B cell (primary cell): ENCODE measurements around the gene SLC2A13. TPM values are rescaled to one million over a fixed set of nuclear protein-coding genes. Genes with fewer than 3 reads are reported as not detected.

Experiments used
- ATAC-seq: fragments of 200-7000 bp; cut with Tn5 transposase; one replicate; pipeline ENCODE4 v1.10.0; 2021; ENCODE audit warnings: low read depth, mild to moderate bottlenecking, moderate number of reproducible peaks, moderate library complexity
- CTCF ChIA-PET: fragments of 350-600 bp; sonication (Branson Sonifier 250); formaldehyde crosslinking; loops from one replicate; lab custom pipeline; 2021; ENCODE audit warnings: antibody characterized with exemption, inconsistent platforms; lab: Charles Lee
- POLR2A ChIA-PET: fragments of 350-600 bp; sonication (Branson Sonifier 250); formaldehyde crosslinking; loops from one replicate; lab custom pipeline; 2021; ENCODE audit warnings: antibody characterized with exemption; lab: Charles Lee
- DNase-seq: peaks from one replicate; pipeline ENCODE4 v3.0.0; 2013
- H2AFZ ChIP-seq: 2 replicates; pipeline ENCODE4 v1.6.1; 2012; ENCODE audit warnings: mild to moderate bottlenecking, low read depth, low read length; ENCODE audit not compliant: insufficient read depth, poor library complexity, severe bottlenecking
- H3K27ac ChIP-seq, 2 donors: 1 replicate in 1 of 2; 2 replicates in 1 of 2; pipeline ENCODE4 v1.5.1; 2012 to 2013; ENCODE audit warnings: low read length in 2 of 2, mild to moderate bottlenecking in 2 of 2, moderate library complexity in 1 of 2
- H3K27me3 ChIP-seq, 4 experiments: fragments of 200-600 bp in 1 of 4; sonication (generic) in 1 of 4; replicated peaks in 1 of 4; 1 replicate in 2 of 4; 2 replicates in 2 of 4; pipeline versions ENCODE4 v1.6.1 to v1.7.0; 2013 to 2016; ENCODE audit warnings: low read length in 3 of 4, mild to moderate bottlenecking in 2 of 4, mixed read lengths in 1 of 4, moderate library complexity in 1 of 4; ENCODE audit not compliant: insufficient read depth in 4 of 4, control insufficient read depth in 3 of 4; ENCODE audit errors: control extremely low read depth in 1 of 4
- H3K36me3 ChIP-seq, 2 experiments: replicated peaks in 1 of 2; 1 replicate in 1 of 2; 2 replicates in 1 of 2; pipeline versions ENCODE4 v1.6.1 to v1.7.1; 2013; ENCODE audit warnings: low read length in 1 of 2; ENCODE audit not compliant: insufficient read depth in 2 of 2, control insufficient read depth in 1 of 2; ENCODE audit errors: control extremely low read depth in 1 of 2, extremely low read depth in 1 of 2
- H3K4me1 ChIP-seq, 2 donors: fragments of 200-600 bp in 1 of 2; sonication (generic) in 1 of 2; 1 replicate in 1 of 2; 2 replicates in 1 of 2; pipeline versions ENCODE4 v1.5.1 to v1.6.1; 2013 to 2017; ENCODE audit warnings: low read length in 2 of 2; ENCODE audit not compliant: control insufficient read depth in 2 of 2, insufficient read depth in 2 of 2
- H3K4me2 ChIP-seq: replicated peaks from 2 replicates; pipeline ENCODE3; 2012; ENCODE audit warnings: mild to moderate bottlenecking, low read depth, low read length; ENCODE audit not compliant: poor library complexity, severe bottlenecking
- H3K4me3 ChIP-seq, 5 experiments: fragments of 200-600 bp in 1 of 5; sonication (generic) in 1 of 5; 1 replicate in 3 of 5; 2 replicates in 2 of 5; pipeline versions ENCODE4 v1.5.1 to v1.7.0; 2011 to 2016; ENCODE audit warnings: low read length in 4 of 5, mild to moderate bottlenecking in 4 of 5, low read depth in 2 of 5, control low read depth in 1 of 5, moderate library complexity in 1 of 5; ENCODE audit not compliant: insufficient read depth in 1 of 5; ENCODE audit errors: control extremely low read depth in 1 of 5, extremely low read depth in 1 of 5
- H3K79me2 ChIP-seq: fragments of 200-600 bp; sonication (generic); one replicate; pipeline ENCODE4 v1.6.0; 2016; ENCODE audit warnings: low read length; ENCODE audit not compliant: control insufficient read depth, insufficient read depth
- H3K9ac ChIP-seq: fragments of 200-600 bp; sonication (generic); 2 replicates; pipeline ENCODE4 v1.6.1; 2017; ENCODE audit warnings: mild to moderate bottlenecking, low read length, moderate library complexity
- H3K9me3 ChIP-seq, 3 donors: one replicate each; pipeline versions ENCODE4 v1.6.1 to v1.7.1; 2013; ENCODE audit warnings: low read length in 2 of 3; ENCODE audit not compliant: control insufficient read depth in 2 of 3, insufficient read depth in 1 of 3; ENCODE audit errors: control extremely low read depth in 1 of 3
- H4K20me1 ChIP-seq: 2 replicates; pipeline ENCODE4 v1.6.0; 2012; ENCODE audit warnings: mild to moderate bottlenecking, low read length; ENCODE audit not compliant: insufficient read depth, control insufficient read depth, poor library complexity, severe bottlenecking
- H3K27ac Mint-ChIP-seq: one replicate; pipeline ENCODE4 v1.8.0; 2021; ENCODE audit warnings: mixed read lengths
- H3K27me3 Mint-ChIP-seq: one replicate; pipeline ENCODE4 v1.8.0; 2021; ENCODE audit warnings: mixed read lengths
- H3K4me1 Mint-ChIP-seq: one replicate; pipeline ENCODE4 v1.8.0; 2021; ENCODE audit warnings: mixed read lengths
- H3K4me3 Mint-ChIP-seq: one replicate; pipeline ENCODE4 v1.8.0; 2021; ENCODE audit warnings: mixed read lengths
- H3K9me3 Mint-ChIP-seq: one replicate; pipeline ENCODE4 v1.8.0; 2022; ENCODE audit warnings: mixed read lengths; ENCODE audit not compliant: insufficient read depth
- EZH2 ChIP-seq: IDR thresholded peaks from 2 replicates; pipeline ENCODE4 v1.6.1; 2012; ENCODE audit warnings: borderline replicate concordance, low read depth, mild to moderate bottlenecking, moderate library complexity, low read length; ENCODE audit not compliant: insufficient read depth, poor library complexity, severe bottlenecking
- WGBS: methylation state at CpG from one replicate; pipeline ENCODE4 v1.1.5; 2013; ENCODE audit warnings: missing lambda C conversion rate; ENCODE audit not compliant: insufficient coverage; 5-methylcytosine and 5-hydroxymethylcytosine counted together
- intact Hi-C: fragments of 100-400 bp; cut with micrococcal nuclease; formaldehyde crosslinking; loops from one replicate; pipeline ENCODE4 v1.10.0; 2022
- polyA plus RNA-seq: library from polyadenylated mRNA; depleted of rRNA; stranded (reverse); fragments of >200 nt; gene quantifications from 2 replicates; pipeline ENCODE4 v1.2.3, GENCODE V29; 2012
- total RNA-seq, 2 donors: library from RNA; stranded (reverse); fragments of 120-200 nt in 1 of 2; gene quantifications; 1 replicate in 1 of 2; 2 replicates in 1 of 2; pipeline versions ENCODE4 v1.2.3 to v1.2.4, GENCODE V29; 2013 to 2022
- TF ChIP-seq, protein P1 (sequence below): fragments of 200-600 bp; IDR thresholded peaks from one replicate; pipeline ENCODE4 v1.8.0; 2022; ENCODE audit warnings: antibody characterized with exemption, mild to moderate bottlenecking

SLC2A13 gene
- total and polyA plus RNA-seq, 2 donors (not counting 1 experiment from before 2014, with no cell fraction given), result 2.1 to 8.6 TPM

DNA sequence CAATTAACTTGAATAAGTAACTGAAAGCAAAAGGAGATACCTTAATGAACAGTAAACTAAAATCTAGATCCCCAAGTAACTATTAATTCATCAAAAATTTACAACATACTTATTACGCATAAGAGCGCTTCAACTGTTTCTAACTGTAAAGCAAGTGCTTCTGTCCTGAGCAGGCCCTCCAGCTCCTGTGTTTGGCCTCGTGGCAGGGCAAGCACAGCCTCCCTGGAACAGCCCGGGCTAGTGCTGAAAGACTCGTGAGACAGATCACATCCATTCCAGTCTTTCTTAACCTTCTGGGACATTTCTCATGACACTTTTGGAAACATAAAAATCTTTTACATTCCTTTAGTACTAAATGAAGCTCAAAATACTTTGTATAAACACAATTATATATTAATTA is 307.5 kb downstream of the SLC2A13 start:
- Histone ChIP-seq H3K4me1 (no peaks in the 10 kb centered on the region), H3K79me2 (no peaks in the 10 kb centered on the region), H3K27me3 (no peaks in the 10 kb centered on the region), H3K9me3 (no peaks in the 10 kb centered on the region), H3K36me3 (no peaks in the 10 kb centered on the region), H3K27ac (no peak overlapping the region), H2AFZ (no peak overlapping the region), H4K20me1 (no peaks in the 10 kb centered on the region), H3K4me3 (no peak overlapping the region), H3K4me2 (no peak overlapping the region), H3K9ac (no peak overlapping the region)
- no peak for DNase-seq
- TF ChIP-seq, protein P1, sequence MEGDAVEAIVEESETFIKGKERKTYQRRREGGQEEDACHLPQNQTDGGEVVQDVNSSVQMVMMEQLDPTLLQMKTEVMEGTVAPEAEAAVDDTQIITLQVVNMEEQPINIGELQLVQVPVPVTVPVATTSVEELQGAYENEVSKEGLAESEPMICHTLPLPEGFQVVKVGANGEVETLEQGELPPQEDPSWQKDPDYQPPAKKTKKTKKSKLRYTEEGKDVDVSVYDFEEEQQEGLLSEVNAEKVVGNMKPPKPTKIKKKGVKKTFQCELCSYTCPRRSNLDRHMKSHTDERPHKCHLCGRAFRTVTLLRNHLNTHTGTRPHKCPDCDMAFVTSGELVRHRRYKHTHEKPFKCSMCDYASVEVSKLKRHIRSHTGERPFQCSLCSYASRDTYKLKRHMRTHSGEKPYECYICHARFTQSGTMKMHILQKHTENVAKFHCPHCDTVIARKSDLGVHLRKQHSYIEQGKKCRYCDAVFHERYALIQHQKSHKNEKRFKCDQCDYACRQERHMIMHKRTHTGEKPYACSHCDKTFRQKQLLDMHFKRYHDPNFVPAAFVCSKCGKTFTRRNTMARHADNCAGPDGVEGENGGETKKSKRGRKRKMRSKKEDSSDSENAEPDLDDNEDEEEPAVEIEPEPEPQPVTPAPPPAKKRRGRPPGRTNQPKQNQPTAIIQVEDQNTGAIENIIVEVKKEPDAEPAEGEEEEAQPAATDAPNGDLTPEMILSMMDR, result no peak
- TF ChIP-seq EZH2, result no peak
- H3K27me3 Mint-ChIP-seq, result no peaks in the 10 kb centered on the region
- ChIA-PET CTCF (no interaction called here), POLR2A (no interaction called here)
- no peak overlapping the region for H3K27ac Mint-ChIP-seq
- H3K4me1 Mint-ChIP-seq, result no peaks in the 10 kb centered on the region
- ATAC-seq, result no peak
- intact Hi-C loops, result no loop called here
- no peak overlapping the region for H3K4me3 Mint-ChIP-seq
- no peaks in the 10 kb centered on the region for H3K9me3 Mint-ChIP-seq
- 99% methylated on average over 5 of the region's 5 CpGs for WGBS

DNA sequence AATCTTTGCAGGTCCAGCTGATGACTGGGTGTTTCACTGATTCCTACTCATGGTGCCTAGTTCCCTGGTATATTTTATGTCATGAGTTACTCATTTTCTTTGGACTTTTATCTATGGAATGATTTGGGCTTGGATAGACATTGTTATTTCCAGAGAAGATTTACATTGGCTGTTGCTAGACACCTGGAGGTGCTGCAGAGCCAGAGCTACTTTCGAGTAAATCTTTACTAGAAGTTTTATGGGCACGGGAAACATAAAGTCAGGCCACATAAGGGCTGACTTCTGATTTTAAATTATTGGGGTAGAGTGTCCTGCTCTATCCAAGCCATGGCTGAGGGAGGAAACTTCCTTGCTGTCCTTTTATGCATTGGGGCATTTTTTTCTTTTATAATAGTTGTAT is 310.4 kb downstream of the SLC2A13 start:
- Histone ChIP-seq H3K27me3 (no peaks in the 10 kb centered on the region), H3K9ac (no peak overlapping the region), H4K20me1 (no peaks in the 10 kb centered on the region), H2AFZ (no peak overlapping the region), H3K79me2 (no peaks in the 10 kb centered on the region), H3K4me3 (no peak overlapping the region), H3K4me1 (no peaks in the 10 kb centered on the region), H3K9me3 (no peaks in the 10 kb centered on the region), H3K27ac (no peak overlapping the region), H3K36me3 (no peaks in the 10 kb centered on the region), H3K4me2 (no peak overlapping the region)
- DNase-seq (no peak), ATAC-seq (no peak)
- ChIA-PET POLR2A (no interaction called here), CTCF (no interaction called here)
- Mint-ChIP-seq H3K4me1 (no peaks in the 10 kb centered on the region), H3K27ac (no peak overlapping the region), H3K9me3 (peaks cover 3% of the 10 kb centered on the region), H3K27me3 (no peaks in the 10 kb centered on the region), H3K4me3 (no peak overlapping the region)
- no peak for TF ChIP-seq EZH2
- TF ChIP-seq, protein P1, result no peak
- intact Hi-C loops, result no loop called here
- WGBS, result 95% methylated on average over 2 of the region's 2 CpGs
